ENCODE results near the gene RBMS2. TPM values are rescaled to one million over a fixed set of nuclear protein-coding genes. Genes with fewer than 3 reads are reported as not detected.

RBMS2 gene
- total and polyA plus RNA-seq, 2 experiments from 2014 or later, result 11.4 to 13.1 TPM

DNA sequence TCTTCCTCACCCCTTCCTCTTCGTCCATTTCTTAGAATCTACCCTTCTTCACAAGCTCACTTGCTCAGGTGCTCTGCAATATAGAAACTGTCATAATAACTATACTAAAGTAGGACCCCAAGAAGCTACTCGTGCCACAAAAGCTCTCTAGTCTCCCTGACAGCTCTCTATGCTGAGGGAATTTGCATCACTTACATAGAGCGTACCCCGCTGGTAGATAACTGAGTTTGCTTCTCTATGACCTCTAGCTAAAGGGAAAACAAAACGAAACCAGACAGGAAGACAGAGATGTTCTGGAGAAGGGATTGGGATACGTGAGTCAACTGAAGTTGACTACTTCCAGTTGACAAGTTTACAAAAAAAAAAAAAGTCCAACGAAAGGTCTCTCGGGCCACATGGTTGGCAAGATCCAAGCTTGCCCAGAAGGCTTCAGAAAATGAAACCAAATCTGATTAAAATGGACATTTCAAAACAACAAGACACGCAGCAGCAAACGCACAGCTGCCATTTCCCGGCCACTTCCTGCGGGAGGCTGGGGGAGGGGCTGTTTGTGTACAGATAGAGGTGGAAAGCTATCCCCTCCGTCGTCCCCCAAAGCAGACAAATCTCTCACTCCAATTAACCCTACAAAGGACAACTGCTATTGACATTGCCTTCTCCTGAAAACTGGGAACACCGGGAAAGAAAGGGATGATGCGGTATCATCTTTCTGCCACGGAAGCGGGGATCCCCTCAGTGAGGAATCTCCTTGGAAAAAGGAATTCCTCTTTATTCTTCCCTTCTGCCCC lies 107.2 kb downstream of the RBMS2 start:
- DNase-seq (ENCODE audit: low read depth in 1 of 2, low spot score in 1 of 2), result peak; percentile 37 to 73
- Histone ChIP-seq H3K27me3 (no peaks in the 10 kb centered on the region), H3K9me3 (ENCODE audit: low read depth) (no peaks in the 10 kb centered on the region), H3K4me1 (ENCODE audit: low read depth) (peaks cover 65% of the 10 kb centered on the region), H3K4me3 (peak overlapping the region; percentile 100), H3K27ac (peak overlapping the region; percentile 91), H3K36me3 (no peaks in the 10 kb centered on the region)
- TF ChIP-seq, protein P1, sequence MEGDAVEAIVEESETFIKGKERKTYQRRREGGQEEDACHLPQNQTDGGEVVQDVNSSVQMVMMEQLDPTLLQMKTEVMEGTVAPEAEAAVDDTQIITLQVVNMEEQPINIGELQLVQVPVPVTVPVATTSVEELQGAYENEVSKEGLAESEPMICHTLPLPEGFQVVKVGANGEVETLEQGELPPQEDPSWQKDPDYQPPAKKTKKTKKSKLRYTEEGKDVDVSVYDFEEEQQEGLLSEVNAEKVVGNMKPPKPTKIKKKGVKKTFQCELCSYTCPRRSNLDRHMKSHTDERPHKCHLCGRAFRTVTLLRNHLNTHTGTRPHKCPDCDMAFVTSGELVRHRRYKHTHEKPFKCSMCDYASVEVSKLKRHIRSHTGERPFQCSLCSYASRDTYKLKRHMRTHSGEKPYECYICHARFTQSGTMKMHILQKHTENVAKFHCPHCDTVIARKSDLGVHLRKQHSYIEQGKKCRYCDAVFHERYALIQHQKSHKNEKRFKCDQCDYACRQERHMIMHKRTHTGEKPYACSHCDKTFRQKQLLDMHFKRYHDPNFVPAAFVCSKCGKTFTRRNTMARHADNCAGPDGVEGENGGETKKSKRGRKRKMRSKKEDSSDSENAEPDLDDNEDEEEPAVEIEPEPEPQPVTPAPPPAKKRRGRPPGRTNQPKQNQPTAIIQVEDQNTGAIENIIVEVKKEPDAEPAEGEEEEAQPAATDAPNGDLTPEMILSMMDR (IDR thresholded peaks at IDR 0.05; ENCODE audit: low read depth, low read length), result no peak

DNA sequence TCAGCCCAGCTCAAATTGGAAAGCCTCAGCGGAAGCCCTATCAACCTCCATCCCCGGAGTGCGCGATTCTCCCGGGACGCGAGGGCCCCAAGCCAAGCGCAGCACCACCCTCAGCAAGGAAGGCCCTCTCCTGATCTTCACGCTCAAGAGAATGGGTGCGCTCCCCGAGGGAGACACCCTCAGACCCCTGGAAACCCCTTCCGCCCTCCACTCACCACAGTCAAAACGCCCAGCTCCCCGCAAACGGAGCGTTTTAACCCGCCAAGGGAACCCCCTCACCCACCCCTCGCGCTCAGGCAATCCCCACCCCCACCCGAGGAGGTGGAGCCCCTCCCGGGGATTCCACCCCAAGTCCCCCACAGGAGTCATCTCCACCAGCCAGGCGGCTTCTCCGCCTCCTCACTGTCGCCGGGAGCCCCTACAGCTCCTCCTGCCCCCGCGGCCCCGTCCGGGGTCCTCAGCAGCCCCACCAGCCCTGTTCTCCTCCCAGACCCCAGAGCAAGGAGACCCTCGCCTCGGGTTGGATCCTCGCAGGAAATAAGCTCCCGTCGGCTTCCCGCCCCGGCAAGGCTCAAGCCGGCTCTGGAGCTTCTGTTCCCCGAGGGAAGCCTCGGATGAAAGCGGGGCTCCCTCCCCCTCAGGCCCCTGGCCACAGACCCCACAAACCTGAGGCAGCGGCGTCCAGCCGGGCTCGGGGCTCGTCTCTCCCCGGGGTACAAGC lies 108.0 kb downstream of the RBMS2 start:
- Histone ChIP-seq H3K4me3 (peak overlapping the region; percentile 100), H3K36me3 (no peaks in the 10 kb centered on the region), H3K27ac (peak overlapping the region; percentile 91), H3K27me3 (no peaks in the 10 kb centered on the region), H3K9me3 (ENCODE audit: low read depth) (no peaks in the 10 kb centered on the region), H3K4me1 (ENCODE audit: low read depth) (peaks cover 58% of the 10 kb centered on the region)
- DNase-seq (ENCODE audit: low read depth in 1 of 2, low spot score in 1 of 2), result peak in 1 of 2 donors; percentile 42
- TF ChIP-seq, protein P1 (IDR thresholded peaks at IDR 0.05; ENCODE audit: low read depth, low read length), result no peak

DNA sequence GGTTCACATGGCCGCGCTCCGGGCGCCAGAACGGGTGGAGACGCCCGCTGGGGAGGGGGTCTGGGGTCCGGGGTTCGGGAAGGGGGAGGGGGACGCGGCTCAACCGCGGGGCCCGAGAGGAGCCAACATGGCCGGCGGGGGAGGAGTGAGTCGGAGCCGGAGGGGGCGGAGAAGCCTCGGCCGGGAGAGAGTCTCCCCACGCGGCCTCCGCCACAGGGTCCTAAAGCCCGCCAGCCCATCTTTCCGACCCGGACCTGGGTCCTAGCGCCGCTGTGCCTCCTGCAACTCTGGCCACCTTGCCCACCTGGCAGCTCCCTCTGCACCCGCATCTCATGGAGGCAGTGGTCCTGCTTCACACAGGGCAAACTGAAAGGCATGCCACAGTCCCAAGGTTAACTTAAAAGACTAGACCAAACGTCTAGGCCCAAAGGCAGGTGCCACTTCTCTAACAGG lies 108.6 kb downstream of the RBMS2 start, which contains the start of gene BAZ2A:
BAZ2A (minus strand) TSS at position 147 of the 453 bp plus-strand sequence. CDS start 12,796 bp downstream, outside the sequence.
- Histone ChIP-seq H3K4me3 (peak within 1 kb of the TSS; percentile 100), H3K27ac (peak within 1 kb of the TSS; percentile 91), H3K27me3 (no peaks in the 10 kb centered on the region), H3K4me1 (ENCODE audit: low read depth) (peaks cover 53% of the 10 kb centered on the region), H3K9me3 (ENCODE audit: low read depth) (no peaks in the 10 kb centered on the region), H3K36me3 (no peaks in the 10 kb centered on the region)
- DNase-seq (ENCODE audit: low read depth in 1 of 2, low spot score in 1 of 2), result peak; percentile 86 to 92
- TF ChIP-seq, protein P1 (IDR thresholded peaks at IDR 0.05; ENCODE audit: low read depth, low read length), result no peak

DNA sequence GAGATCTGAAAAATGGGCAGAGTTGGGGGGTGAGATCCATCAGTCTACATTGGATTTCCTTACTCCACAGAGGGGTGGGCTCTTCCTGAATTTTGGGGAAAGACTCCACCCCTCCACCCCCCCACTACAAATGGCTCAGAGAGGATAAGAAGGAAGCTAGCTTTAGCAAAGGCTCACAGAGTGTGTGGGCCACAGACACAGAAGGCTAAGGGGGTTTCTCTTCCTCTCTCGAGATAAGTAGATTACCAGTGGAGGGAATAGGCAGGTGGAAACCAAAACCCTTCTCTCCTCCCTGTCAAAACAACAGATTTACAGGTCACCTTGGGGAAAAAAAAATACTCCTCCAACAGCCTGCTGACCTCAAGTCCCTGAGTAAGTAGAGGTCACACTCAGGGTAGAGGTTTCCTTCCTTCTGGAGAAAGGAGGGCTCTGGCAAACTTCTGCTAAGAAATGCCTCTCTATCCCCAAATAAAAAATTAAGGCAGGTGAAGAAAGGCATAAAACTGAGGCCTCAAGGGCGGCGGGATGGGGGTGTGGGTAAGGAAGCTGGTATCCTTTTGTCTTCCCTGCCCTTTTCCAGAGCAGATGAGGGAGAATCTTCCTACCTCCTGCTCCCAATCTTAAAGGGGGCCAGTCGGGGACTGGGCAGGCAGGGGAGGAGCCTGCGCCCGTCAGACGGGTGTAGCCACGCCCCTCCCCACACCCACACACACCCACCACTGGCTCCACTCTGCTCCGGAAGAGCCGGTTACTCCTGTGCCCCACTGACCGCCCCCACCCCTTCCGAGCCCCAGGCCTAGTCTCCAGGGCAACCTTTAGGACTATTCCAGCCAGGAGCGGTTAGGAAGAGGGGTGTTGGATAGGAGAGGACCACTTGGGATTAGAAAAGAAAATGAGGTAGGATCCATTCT lies 110.4 kb downstream of the RBMS2 start:
- H3K27ac ChIP-seq, result peak overlapping the region; percentile 69
- TF ChIP-seq, protein P1 (IDR thresholded peaks at IDR 0.05; ENCODE audit: low read depth, low read length), result no peak
- no peaks in the 10 kb centered on the region for H3K36me3 ChIP-seq
- peak overlapping the region; percentile 6 for H3K4me3 ChIP-seq
- H3K4me1 ChIP-seq (ENCODE audit: low read depth), result peaks cover 39% of the 10 kb centered on the region
- peak; percentile 47 to 80 for DNase-seq (ENCODE audit: low read depth in 1 of 2, low spot score in 1 of 2)
- no peaks in the 10 kb centered on the region for H3K9me3 ChIP-seq (ENCODE audit: low read depth)
- H3K27me3 ChIP-seq, result no peaks in the 10 kb centered on the region
